OCI-LY3 (cell line): ENCODE data around the gene CYP4F2.

Experiments used
- EZH2phosphoT487 ChIP-seq: fragments of 200-600 bp; shearing (Covaris generic); IDR thresholded peaks from 2 replicates; pipeline ENCODE4 v1.6.1; 2018; ENCODE audit warnings: antibody characterized with exemption, mixed run types, low read depth
- TF ChIP-seq, protein P1 (sequence below): fragments of 200-600, 300-600 bp; sonication (generic); IDR thresholded peaks from 2 replicates; pipeline ENCODE4 v1.5.1; 2014; ENCODE audit warnings: antibody characterized with exemption, low read length, low read depth

DNA sequence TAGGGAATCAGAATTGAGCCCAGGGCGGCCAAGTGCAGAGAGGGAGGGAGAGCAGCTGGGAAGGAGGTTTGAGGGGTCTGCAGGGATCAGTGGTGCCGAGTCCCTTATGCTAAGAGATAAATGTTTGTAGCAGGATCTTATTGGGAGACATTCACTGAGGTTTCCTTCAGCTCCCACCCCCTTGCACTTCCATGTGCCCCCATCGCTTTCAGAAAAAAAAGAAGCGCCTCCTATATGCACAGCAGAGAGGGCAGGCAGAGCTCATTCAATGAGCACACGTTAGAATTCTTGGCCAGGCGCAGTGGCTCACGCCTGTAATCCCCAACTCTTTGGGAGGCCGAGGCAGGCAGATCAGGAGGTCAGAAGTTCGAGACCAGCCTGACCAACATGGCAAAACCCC, 28.0 kb downstream of the CYP4F2 start:
- TF ChIP-seq, protein P1, sequence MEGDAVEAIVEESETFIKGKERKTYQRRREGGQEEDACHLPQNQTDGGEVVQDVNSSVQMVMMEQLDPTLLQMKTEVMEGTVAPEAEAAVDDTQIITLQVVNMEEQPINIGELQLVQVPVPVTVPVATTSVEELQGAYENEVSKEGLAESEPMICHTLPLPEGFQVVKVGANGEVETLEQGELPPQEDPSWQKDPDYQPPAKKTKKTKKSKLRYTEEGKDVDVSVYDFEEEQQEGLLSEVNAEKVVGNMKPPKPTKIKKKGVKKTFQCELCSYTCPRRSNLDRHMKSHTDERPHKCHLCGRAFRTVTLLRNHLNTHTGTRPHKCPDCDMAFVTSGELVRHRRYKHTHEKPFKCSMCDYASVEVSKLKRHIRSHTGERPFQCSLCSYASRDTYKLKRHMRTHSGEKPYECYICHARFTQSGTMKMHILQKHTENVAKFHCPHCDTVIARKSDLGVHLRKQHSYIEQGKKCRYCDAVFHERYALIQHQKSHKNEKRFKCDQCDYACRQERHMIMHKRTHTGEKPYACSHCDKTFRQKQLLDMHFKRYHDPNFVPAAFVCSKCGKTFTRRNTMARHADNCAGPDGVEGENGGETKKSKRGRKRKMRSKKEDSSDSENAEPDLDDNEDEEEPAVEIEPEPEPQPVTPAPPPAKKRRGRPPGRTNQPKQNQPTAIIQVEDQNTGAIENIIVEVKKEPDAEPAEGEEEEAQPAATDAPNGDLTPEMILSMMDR = no peak
- no peak for TF ChIP-seq EZH2phosphoT487
